ENCODE measurements around the gene VGF.
"Not testable (repeated sequence)": the region's sequence is repeated elsewhere in the genome, so short reads cannot be mapped to it uniquely, and the experiment has no call there.

Gene VGF

GRCh38 chr7:101134399-101134980 is 30.9 kb downstream of the VGF start:
- no peak for FAIRE-seq

DNA sequence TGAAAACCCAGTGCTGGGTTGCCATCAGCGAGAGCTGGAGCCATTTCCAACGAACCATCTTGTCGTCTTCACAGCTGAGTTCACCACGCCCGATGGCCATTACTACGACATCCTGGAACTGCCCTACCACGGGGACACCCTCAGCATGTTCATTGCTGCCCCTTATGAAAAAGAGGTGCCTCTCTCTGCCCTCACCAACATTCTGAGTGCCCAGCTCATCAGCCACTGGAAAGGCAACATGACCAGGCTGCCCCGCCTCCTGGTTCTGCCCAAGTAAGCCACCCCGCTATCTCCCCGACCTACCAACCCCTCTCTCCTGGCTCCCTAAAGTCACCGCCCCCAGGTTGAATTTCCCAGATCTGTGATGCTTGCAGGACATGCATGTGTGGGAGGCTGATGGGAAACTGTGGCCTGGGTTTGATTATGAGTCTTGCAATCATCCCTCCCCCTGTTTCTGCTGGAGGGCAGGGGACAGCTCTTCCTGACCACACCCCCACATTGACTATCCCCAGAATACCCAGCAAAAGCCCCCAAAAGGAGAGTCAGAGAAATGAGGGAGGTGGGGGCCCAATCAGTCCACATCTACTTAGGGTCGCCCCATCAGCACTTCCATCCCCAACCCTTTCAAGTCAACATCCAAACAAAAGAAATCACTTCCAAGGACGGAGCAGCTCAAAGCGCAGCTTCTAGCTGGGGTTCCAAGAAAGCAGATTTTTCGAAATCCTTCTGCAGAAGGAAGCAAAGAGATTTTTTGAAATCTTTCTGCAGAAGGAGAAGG is 31.6 kb downstream of the VGF start:
- FAIRE-seq = no peak

DNA sequence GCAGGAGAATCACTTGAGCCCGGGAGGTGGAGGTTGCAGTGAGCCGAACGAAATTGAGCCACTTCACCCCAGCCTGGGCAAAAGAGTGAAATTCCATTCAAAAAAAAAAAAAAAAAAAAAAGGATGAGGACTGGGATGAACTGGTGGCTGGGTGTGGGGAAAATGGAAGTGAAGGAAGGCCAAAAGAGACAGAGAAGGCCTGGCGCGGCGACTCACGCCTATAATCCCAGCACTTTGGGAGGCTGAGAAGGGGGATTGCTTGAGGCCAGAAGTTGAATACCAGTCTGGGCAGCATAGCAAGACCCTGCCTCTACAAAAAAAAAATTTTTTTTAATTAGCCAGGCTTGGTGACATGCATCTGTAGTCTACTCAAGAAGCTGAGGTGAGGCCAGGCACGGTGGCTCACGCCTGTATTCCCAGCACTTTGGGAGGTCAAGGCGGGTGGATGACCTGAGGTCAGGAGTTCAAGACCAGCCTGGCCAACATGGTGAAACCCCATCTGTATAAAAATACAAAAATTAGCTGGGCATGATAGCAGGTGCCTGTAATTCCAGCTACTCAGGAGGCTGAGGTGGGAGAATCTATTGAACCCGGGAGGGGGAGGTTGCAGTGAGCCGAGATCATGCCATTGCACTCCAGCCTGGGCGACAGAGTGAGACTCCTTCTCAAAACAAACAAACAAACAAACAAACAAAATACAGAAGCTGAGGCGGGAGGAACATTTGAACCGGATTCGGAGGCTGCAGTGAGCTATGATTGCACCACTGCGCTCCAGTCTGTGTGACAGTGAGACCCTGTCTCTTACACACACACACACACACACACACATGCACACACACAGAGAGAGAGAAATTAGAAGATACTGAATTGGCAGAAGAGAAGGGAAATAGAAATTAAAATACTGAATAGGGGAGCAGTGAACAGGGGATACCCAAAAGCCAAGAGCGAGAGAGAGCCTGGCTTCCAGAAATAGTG is 32.5 kb downstream of the VGF start:
- not testable (repeated sequence) for FAIRE-seq

- no peak for FAIRE-seq
These were observed 35.7 kb downstream of the VGF start for GRCh38 chr7:101129603-101130117.

DNA sequence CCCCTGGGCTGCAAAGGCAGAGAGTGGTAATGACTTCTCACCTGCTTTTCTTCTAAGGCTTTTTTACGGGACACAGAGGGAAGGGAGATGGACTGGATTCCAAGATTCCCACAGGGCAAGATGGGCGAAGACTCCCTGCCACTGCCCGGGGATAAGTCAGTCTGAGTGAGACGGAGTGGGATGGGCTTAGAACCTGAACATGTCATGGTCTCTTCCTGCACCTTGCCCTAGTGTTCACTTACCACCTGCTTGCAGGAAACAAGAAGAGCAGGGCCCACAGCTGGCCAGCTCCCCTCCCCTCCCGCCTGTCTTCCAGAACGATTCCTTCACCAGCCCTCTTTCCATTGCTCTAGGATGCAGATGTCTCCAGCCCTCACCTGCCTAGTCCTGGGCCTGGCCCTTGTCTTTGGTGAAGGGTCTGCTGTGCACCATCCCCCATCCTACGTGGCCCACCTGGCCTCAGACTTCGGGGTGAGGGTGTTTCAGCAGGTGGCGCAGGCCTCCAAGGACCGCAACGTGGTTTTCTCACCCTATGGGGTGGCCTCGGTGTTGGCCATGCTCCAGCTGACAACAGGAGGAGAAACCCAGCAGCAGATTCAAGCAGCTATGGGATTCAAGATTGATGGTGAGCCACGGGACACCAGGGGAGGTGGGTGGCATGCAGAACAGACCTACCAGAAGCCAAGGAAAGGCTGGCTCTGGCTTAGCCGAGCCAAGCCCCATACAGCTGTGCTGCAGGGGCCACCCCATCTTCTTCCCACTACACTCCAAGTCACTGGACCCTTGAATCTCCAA is 37.1 kb downstream of the VGF start:
- FAIRE-seq = no peak

DNA sequence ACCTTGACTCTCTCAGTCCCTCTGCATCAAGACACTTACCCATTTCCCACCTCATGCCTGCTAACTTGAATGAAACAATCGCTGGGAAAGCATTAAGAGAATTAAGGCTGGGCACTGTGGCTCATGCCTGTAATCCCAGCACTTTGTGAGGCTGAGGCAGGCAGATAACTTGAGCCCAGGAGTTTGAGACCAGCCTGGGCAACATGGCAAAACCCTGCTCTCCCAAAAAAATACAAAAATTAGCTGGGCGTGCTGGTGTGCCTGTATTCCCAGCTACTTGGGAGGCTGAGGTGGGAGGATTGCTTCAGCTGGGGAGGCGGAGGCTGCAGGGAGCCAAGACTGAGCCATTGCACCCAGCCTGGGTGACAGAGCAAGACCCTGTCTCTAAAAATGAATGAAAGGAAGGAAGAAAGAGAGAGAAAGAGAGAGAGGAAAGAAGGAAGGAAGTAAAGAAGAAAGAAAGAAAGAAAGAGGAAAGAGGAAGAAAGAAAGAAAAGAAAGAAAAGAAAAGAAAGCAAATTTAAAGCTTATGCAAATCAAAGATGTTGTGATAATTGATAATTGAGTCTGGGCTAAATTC is 37.8 kb downstream of the VGF start:
- FAIRE-seq = no peak

- FAIRE-seq = peak; percentile 83
These were observed 38.5 kb downstream of the VGF start, which contains the start of gene SERPINE1 for GRCh38 chr7:101126651-101127459. TSS of gene SERPINE1 (plus strand) at chr7:101127104. CDS start at chr7:101128394, 1,290 bp downstream.

- FAIRE-seq = no peak
These were observed 39.2 kb downstream of the VGF start for GRCh38 chr7:101125989-101126650.

- no peak for FAIRE-seq
These were observed 40.9 kb downstream of the VGF start for GRCh38 chr7:101124376-101125056.

DNA sequence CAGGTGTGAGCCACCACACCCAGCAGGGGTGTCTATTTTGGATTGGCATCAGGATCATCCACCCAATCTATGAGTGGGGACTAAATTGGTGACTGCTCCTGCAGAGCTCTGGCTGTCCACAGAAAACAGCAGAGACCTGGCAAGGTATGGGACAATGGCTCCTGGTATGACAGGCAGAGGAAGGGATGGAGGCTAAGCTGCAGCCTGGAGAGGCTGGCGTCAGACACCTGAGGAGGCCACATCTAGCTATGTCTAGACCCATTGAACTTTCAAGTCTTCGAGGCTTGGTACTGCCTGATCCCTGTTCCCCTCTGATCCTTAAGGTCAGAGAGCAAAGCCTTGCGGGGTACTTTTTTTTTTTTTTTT is 41.7 kb downstream of the VGF start:
- no peak for FAIRE-seq

DNA sequence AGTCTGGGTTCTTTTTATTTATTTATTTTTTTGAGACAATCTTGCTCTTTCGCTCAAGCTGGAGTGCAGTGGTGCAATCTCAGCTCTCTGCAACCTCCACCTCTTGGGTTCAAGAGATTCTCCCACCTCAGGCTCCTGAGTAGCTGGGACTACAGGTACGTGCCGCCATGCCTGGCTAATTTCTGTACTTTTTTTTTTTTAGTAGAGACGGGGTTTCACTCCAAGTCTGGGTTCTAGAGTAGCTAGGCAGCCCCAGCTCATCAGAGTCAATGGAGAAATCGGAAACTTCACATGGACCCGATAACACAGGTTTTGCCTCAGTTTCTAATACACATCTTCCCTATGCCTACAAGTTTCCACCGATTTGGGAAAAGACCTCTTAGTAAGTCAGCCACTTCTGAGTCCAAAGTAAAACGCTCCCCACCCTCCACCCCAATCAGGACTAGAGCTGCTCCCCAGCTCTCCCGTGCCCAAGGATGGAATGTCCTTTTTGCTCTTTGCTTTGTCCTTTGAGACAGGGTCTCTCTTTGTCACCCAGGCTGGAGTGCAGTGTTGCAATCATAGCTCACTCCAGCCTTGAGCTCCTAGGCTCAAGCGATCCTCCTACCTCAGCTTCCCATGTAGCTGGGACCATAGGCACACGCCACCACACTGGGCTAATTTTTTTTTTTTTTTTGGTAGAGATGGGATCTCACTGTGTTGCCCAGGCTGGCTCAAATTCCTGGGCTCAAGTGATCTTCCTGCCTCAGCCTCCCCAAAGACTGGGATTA is 42.3 kb downstream of the VGF start:
- no peak for FAIRE-seq

DNA sequence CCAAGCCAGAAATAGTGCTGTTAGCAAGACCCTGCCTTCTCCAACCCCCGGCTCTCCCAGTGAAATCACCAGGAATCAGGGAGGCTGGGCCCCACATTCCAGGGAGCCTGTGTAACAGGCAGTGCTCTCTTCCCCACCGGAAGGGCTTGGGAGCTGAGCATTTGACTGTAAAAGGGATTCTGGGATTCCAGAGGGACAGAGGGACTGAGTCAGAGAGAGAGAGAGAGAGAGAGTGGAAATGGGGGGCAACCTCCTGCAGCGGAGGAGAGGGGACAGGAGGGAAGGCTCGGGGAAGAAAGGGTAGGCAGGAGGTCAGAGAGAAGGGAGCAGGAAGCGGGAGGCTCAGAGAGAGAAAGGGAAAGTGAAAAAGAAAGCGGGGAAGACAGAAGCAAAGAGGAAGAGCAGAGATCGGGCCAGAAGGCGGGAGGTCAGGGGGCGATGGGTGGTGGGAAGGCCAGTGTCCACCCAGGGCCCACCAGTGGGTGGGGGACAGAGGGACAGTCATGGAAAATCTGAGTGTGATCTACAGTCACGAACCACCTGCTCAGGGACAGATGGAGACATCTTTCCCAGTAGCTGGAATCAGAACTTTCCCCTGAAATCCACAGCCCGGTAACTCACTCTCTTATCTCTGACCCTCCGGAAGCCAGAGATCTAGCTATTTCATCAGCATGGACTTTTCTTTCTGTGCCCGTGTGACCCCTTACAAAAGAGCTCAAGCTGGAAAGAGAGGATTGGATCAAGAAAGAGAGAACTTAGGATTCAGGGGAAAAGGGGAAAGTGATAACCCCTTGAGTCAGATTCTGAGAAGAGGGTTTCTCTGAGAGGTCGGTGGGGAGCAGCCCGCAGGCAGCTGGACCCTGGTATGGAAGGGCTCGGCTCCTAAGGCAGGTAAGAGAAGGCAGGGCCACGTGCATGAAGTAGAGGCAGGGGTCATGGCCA is 43.1 kb downstream of the VGF start:
- peak; percentile 97 for FAIRE-seq

DNA sequence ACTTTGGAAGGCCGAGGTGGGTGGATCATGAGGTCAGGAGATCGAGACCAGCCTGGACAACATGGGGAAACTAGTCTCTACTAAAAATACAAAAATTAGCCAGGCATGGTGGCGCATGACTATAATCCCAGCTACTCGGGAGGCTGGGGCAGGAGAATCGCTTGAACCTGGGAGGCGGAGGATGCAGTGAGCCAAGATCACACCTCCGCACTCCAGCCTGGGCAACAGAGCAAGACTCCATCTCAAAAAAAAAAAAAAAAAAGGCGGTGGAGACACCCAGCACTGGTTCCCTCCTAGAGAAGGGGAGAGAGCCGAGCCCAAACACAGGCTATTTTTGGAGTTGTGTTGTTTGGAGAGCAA is 43.8 kb downstream of the VGF start:
- FAIRE-seq = not testable (repeated sequence)

GRCh38 chr7:101120315-101120714 is 45.1 kb downstream of the VGF start:
- no peak for FAIRE-seq

DNA sequence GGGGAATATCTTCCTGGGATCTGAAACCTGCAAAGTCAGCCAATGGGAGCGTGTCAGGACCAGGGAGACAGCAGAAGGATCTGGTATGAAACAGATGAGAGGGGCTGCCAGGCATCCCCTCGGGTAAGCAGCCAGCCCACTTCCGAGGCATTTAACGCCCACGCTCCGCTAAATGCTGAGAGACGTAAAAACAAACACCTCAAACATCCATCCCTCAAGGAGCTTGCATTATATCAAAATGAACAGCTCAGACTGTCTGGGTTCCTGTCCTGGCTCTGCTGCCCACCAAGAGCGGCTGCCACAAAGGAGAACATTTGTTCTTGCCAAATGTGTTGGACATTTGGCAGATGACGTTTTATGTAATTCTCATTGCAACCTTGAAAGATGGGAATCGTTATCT is 45.5 kb downstream of the VGF start:
- FAIRE-seq = no peak

- FAIRE-seq = no peak
These were observed 46.5 kb downstream of the VGF start for GRCh38 chr7:101118856-101119255.

- FAIRE-seq = no peak
These were observed 48.5 kb downstream of the VGF start for GRCh38 chr7:101116898-101117297.

DNA sequence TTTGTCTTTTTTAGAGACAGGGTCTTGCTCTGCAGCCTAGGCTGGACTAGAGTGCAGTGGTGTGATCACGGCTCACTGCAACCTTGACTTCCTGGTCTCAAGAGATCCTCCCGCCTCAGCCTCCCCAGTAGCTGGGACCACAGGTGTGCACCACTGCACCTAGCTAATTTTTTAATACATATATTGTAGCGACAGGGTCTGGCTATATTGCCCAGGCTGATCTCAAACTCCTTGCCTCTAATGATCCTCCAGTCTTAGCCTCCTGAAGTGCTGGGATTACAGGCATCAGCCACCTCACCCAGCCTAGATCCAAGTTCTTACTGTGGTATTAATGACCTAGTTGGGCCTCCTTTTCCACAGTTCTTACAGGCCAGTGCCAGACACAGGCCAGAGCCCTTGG is 50.2 kb downstream of the VGF start:
- no peak for FAIRE-seq
